Small intestine (tissue), 7 donors: ENCODE results near the gene CLDN9. TPM values are rescaled to one million over a fixed set of nuclear protein-coding genes. Genes with fewer than 3 reads are reported as not detected.

ENCODE experiments used
- DNase-seq, 2 donors: peaks; one replicate each; pipeline versions ENCODE4 v3.0.0 to v3.0.0-alpha.2; 2013
- FAIRE-seq: peaks from 2 replicates; lab custom pipeline; 2012; peaks lifted over from hg19 to GRCh38; lab: Jason Lieb, UNC
- H3K27ac ChIP-seq, 3 donors: one replicate each; pipeline ENCODE4 v1.5.1; 2013; ENCODE audit warnings: low read length in 2 of 3, mild to moderate bottlenecking in 2 of 3, control low read depth in 1 of 3, inconsistent platforms in 1 of 3, low read depth in 1 of 3, moderate library complexity in 1 of 3
- H3K27me3 ChIP-seq, 3 donors: one replicate each; pipeline ENCODE4 v1.6.1; 2013; ENCODE audit warnings: low read length in 3 of 3, inconsistent platforms in 1 of 3; ENCODE audit not compliant: control insufficient read depth in 3 of 3, insufficient read depth in 3 of 3
- H3K36me3 ChIP-seq, 3 donors: one replicate each; pipeline ENCODE4 v1.6.1; 2013; ENCODE audit warnings: low read length in 3 of 3, inconsistent platforms in 1 of 3, low read depth in 1 of 3, mild to moderate bottlenecking in 1 of 3, moderate library complexity in 1 of 3; ENCODE audit not compliant: control insufficient read depth in 3 of 3, insufficient read depth in 2 of 3
- H3K4me1 ChIP-seq, 3 donors: one replicate each; pipeline ENCODE4 v1.6.1; 2013; ENCODE audit warnings: low read length in 2 of 3, inconsistent platforms in 1 of 3, low read depth in 1 of 3, mild to moderate bottlenecking in 1 of 3, moderate library complexity in 1 of 3; ENCODE audit not compliant: control insufficient read depth in 3 of 3, insufficient read depth in 2 of 3
- H3K4me3 ChIP-seq, 3 donors: one replicate each; pipeline ENCODE4 v1.5.1; 2013; ENCODE audit warnings: low read length in 3 of 3, control low read depth in 1 of 3, inconsistent platforms in 1 of 3, low read depth in 1 of 3, mild to moderate bottlenecking in 1 of 3, moderate library complexity in 1 of 3
- H3K9me3 ChIP-seq, 2 donors: one replicate each; pipeline ENCODE4 v1.6.1; 2013; ENCODE audit warnings: low read depth in 1 of 2, low read length in 1 of 2; ENCODE audit not compliant: control insufficient read depth in 2 of 2, insufficient read depth in 1 of 2
- WGBS, 3 donors: extraction: QIAGEN DNeasy Blood & Tissue Kit; methylation state at CpG; one replicate each; pipeline ENCODE4 v1.1.7; 2013; 5-methylcytosine and 5-hydroxymethylcytosine counted together
- polyA plus RNA-seq, 4 donors: library from polyadenylated mRNA; stranded (reverse) in 3 of 4; unstranded in 1 of 4; fragments of 200-250 nt in 3 of 4; fragments of 120-200 nt in 1 of 4; gene quantifications; one replicate each; pipeline versions ENCODE4 v1.2.1 to v1.2.3, GENCODE V29; 2013
- donor health status: healthy with polysubstance abuse.
- donor health status: control.
- donor health status: control.
- donor health status: Bipolar disorder and iron deficiency.
- donor health status: healthy.

Gene CLDN9
- polyA plus RNA-seq, 4 donors = 0.76 to 2.7 (median 0.99) TPM

DNA sequence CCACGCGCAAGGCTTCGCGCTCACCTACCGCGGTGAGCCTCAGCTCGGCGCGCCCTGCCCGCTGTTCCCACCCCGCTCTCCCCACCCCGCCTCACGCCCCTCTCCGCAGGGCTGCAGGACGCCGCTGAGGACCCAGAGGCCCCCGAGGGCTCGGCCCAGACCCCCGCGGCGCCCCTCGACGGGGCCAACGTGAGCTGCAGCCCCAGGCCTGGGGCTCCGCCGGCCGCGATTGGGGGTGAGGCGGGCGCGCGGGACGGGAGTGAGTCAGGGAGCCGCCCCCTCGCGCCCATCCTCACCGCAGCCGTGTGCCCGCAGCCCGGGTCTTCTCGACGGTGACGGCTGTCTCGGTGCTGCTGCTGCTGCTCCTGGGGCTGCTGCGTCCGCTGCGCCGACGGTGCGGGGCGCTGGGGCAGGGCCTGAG, 45.5 kb upstream of the CLDN9 start:
- DNase-seq (no peak), FAIRE-seq (no peak)
- Histone ChIP-seq H3K36me3 (peaks cover 0 to 17% (median 0%) of the 10 kb centered on the region in 3 donors), H3K4me1 (peaks cover 3 to 45% (median 9%) of the 10 kb centered on the region in 3 donors), H3K27ac (no peak overlapping the region), H3K27me3 (peaks cover 25 to 60% (median 34%) of the 10 kb centered on the region in 3 donors), H3K9me3 (no peaks in the 10 kb centered on the region), H3K4me3 (peak overlapping the region in 2 of 3 donors; percentile 8 to 16)
- 7 to 45% (median 12%) methylated on average over 11 to 51 of the region's 51 CpGs for WGBS, 3 donors

DNA sequence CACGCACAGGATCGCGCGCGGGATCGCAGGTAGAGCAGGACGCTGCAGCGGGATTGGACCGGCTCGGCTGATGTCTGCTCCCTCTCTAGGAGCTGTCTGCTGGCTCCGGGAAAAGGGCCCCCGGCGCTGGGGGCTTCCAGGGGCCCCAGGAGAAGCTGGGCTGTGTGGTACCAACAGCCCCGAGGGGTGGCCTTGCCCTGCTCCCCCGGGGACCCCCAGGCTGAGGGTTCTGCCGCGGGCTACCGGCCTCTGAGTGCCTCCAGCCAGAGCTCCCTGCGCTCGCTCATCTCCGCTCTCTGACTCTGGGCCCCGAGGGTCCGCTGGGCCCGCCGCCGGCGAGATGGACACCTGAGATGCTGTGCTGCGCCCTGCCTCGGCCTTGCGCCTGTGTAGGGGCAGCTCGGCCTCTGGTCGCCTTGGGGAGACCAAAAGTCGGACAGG, 45.0 kb upstream of the CLDN9 start:
- peaks cover 0 to 22% (median 0%) of the 10 kb centered on the region in 3 donors for H3K36me3 ChIP-seq
- H3K4me3 ChIP-seq = no peak overlapping the region
- peaks cover 22 to 55% (median 30%) of the 10 kb centered on the region in 3 donors for H3K27me3 ChIP-seq
- H3K27ac ChIP-seq = no peak overlapping the region
- WGBS, 3 donors = 55 to 62% (median 57%) methylated on average over 24 to 33 of the region's 33 CpGs
- peaks cover 3 to 45% (median 9%) of the 10 kb centered on the region in 3 donors for H3K4me1 ChIP-seq
- H3K9me3 ChIP-seq = no peaks in the 10 kb centered on the region
- FAIRE-seq = no peak
- DNase-seq = no peak

DNA sequence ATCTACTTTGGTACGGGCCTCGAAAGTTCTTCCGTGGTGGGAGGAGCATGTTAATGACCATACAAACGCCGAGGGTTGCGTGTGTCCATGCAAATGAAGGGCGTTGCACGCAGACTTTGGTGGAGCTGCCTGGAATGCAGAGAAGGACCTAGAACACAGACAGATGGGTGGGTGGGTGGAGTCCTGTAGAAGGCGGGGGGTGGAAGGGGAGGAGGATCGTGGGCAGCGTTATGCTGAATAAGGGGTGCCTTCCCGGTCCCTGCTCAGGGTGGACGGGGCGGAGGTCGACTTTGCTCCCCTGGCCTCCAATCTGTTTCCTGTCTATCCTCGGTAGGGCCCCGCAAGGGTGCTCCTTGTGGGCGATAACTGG, 44.4 kb upstream of the CLDN9 start:
- WGBS, 3 donors = 6 to 11% (median 10%) methylated on average over 18 of the region's 18 CpGs
- peak overlapping the region in 2 of 3 donors; percentile 11 to 72 for H3K27ac ChIP-seq
- peaks cover 0 to 28% (median 0%) of the 10 kb centered on the region in 3 donors for H3K36me3 ChIP-seq
- peaks cover 3 to 43% (median 9%) of the 10 kb centered on the region in 3 donors for H3K4me1 ChIP-seq
- FAIRE-seq (no peak), DNase-seq (peak in 1 of 2 donors; percentile 35)
- peak overlapping the region in 2 of 3 donors; percentile 63 to 76 for H3K4me3 ChIP-seq
- H3K9me3 ChIP-seq = no peaks in the 10 kb centered on the region
- peaks cover 22 to 49% (median 28%) of the 10 kb centered on the region in 3 donors for H3K27me3 ChIP-seq

DNA sequence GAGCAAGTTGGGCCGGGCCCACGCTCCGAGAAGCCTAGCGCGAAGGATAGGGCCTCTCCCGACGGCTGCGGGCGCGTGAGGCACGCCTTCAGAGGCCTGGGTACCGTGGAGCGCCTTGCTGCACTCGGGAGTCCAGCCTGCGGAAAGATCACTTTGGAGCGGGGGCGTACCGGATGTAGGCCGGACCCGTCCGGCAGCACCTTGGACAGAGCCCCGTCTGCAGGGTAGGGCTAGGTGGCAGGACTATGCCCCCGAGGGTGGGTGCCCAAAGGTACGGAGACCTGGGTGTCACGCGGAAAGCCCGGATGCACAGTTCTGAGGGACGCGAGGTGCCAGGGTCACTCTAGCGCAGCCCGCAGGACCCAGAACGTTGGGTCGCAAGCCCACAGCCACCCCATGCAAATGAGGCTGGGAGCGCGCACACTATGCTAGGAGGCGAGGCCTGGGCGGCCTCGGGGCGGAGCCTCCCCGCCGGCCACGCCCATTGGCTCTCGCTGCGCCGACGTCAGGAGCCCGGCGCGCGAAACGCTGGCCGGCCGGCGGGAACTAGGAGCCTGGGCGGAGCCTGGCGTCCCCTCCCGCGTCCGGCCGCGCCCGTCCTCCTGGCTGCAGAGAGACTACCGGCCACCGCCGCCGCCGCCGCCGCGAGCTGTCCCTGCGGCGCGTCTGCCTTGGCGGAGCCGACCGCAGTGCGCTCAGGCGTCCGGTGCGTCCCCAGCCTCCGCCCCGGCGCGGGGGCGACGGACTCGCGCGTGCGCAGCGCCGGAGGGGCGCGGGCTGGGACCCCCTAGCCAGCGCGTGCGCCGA, 43.8 kb upstream of the CLDN9 start, which contains the start of gene PAQR4:
Gene PAQR4 (plus strand): TSS at position 611 of the 807 bp plus-strand sequence. CDS start 327 bp downstream, outside the sequence.
- no peak for FAIRE-seq
- peaks cover 16 to 43% (median 25%) of the 10 kb centered on the region in 3 donors for H3K27me3 ChIP-seq
- peak within 1 kb of the TSS; percentile 63 to 80 (median 76) for H3K4me3 ChIP-seq
- H3K27ac ChIP-seq = peak within 1 kb of the TSS in 2 of 3 donors; percentile 40 to 72
- 1 to 2% (median 1%) methylated on average over 52 to 98 of the region's 98 CpGs for WGBS, 3 donors
- H3K4me1 ChIP-seq = peaks cover 3 to 37% (median 6%) of the 10 kb centered on the region in 3 donors
- no peaks in the 10 kb centered on the region for H3K9me3 ChIP-seq
- peaks cover 0 to 34% (median 0%) of the 10 kb centered on the region in 3 donors for H3K36me3 ChIP-seq
- DNase-seq = peak; percentile 88 to 96

DNA sequence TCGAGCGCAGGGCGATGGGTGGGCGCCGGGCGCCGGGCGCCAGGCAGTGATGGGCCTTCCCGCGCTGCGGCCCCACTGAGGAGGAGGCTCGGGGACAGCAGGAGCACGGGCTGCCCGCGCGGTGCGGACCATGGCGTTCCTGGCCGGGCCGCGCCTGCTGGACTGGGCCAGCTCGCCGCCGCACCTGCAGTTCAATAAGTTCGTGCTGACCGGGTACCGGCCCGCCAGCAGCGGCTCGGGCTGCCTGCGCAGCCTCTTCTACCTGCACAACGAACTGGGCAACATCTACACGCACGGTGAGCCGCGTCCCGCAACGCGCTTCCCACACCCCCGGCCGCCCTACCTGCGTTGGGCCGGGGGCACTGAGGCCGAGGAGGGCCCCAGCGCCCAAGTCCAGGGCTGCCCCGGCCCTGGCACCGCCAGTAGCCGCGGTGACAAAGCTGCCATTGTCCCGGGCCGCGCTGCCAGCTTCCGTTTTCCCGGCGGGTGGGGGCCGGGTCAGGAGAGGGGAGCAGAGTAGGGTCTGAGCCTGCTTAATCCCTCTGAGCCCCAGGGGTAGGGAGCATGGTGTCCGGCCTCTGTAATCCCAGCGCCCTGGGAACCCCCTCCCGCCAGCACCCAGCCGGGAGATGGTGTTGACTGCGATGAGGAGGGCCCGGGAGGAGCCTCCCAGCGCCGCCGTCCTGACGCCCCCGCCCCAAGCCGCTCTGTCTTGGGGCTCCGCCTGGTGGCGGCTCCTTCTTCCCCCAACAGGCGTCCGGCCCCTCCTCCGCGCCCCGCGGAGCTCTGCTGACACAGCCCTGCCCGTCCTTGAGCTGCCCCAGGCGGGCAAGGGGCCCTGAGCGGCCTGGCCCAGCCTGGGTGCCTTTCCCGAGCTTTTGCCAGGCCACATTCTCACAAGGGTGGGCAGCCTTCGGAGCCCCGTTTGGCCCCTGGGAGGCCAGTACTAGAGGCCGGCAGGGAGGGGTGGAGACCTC, 42.9 kb upstream of the CLDN9 start:
- FAIRE-seq (no peak), DNase-seq (peak; percentile 51 to 85)
- peaks cover 3 to 29% (median 3%) of the 10 kb centered on the region in 3 donors for H3K4me1 ChIP-seq
- peaks cover 0 to 42% (median 0%) of the 10 kb centered on the region in 3 donors for H3K36me3 ChIP-seq
- 0 to 2% (median 1%) methylated on average over 52 to 83 of the region's 83 CpGs for WGBS, 3 donors
- peaks cover 13 to 34% (median 19%) of the 10 kb centered on the region in 3 donors for H3K27me3 ChIP-seq
- H3K4me3 ChIP-seq = peak overlapping the region; percentile 63 to 80 (median 76)
- no peaks in the 10 kb centered on the region for H3K9me3 ChIP-seq
- peak overlapping the region in 1 of 3 donors; percentile 40 for H3K27ac ChIP-seq

DNA sequence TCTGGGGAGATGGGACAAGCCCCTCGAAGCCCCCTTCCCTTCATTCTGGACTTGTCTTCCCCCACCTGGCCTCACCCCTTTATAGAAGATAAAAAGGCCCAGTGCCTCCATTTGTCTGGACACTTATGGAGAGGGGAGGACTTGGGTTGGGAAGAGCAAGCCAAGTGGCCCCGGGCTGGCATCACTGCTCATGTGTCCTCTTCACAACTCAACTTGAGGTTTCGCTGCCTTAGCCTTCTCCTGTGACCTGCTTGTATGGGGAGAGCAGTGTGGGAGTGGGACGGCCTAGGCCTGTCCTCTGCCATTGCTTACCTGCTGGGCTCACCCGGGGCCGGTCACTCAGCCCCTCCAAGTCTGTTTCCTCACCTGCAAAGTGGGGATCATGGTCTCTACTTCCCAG, 42.2 kb upstream of the CLDN9 start:
- FAIRE-seq (no peak), DNase-seq (no peak)
- Histone ChIP-seq H3K9me3 (no peaks in the 10 kb centered on the region), H3K27ac (no peak overlapping the region), H3K4me3 (peak overlapping the region in 2 of 3 donors; percentile 63 to 76), H3K4me1 (peaks cover 3 to 25% (median 3%) of the 10 kb centered on the region in 3 donors), H3K27me3 (peaks cover 13 to 28% (median 18%) of the 10 kb centered on the region in 3 donors), H3K36me3 (peaks cover 0 to 49% (median 0%) of the 10 kb centered on the region in 3 donors)
- 71 to 81% (median 73%) methylated on average over 6 of the region's 6 CpGs for WGBS, 3 donors

DNA sequence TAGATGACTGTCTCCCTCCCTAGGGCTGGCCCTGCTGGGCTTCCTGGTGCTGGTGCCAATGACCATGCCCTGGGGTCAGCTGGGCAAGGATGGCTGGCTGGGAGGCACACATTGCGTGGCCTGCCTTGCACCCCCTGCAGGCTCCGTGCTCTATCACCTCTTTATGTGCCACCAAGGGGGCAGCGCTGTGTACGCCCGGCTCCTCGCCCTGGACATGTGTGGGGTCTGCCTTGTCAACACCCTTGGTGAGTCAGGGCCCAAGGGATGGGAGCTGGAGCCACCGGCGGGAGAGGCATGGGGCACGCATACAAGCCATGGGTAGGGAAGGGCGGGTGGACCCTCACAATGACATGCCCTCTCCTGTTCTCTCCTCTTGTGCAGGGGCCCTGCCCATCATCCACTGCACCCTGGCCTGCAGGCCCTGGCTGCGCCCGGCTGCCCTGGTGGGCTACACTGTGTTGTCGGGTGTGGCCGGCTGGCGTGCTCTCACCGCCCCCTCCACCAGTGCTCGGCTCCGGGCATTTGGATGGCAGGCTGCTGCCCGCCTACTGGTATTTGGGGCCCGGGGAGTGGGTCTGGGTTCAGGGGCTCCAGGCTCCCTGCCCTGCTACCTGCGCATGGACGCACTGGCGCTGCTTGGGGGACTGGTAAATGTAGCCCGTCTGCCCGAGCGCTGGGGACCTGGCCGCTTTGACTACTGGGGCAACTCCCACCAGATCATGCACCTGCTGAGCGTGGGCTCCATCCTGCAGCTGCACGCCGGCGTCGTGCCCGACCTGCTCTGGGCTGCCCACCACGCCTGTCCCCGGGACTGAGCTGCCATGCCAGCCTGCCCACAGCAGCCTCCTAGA, 41.4 kb upstream of the CLDN9 start:
- FAIRE-seq = no peak
- Histone ChIP-seq H3K9me3 (no peaks in the 10 kb centered on the region), H3K27me3 (peaks cover 12 to 20% (median 13%) of the 10 kb centered on the region in 3 donors), H3K4me3 (no peak overlapping the region), H3K36me3 (peaks cover 0 to 56% (median 0%) of the 10 kb centered on the region in 3 donors), H3K27ac (no peak overlapping the region), H3K4me1 (peaks cover 3 to 25% (median 3%) of the 10 kb centered on the region in 3 donors)
- WGBS, 3 donors = 91 to 94% (median 91%) methylated on average over 33 to 35 of the region's 35 CpGs
- DNase-seq = no peak
